Measurements from ENCODE around the gene SLC2A13. TPM values are rescaled to one million over a fixed set of nuclear protein-coding genes. Genes with fewer than 3 reads are reported as not detected.

SLC2A13 gene
- 1 to 10 TPM; 1.4 to 2.8 (median 2.3) TPM for total RNA-seq

DNA sequence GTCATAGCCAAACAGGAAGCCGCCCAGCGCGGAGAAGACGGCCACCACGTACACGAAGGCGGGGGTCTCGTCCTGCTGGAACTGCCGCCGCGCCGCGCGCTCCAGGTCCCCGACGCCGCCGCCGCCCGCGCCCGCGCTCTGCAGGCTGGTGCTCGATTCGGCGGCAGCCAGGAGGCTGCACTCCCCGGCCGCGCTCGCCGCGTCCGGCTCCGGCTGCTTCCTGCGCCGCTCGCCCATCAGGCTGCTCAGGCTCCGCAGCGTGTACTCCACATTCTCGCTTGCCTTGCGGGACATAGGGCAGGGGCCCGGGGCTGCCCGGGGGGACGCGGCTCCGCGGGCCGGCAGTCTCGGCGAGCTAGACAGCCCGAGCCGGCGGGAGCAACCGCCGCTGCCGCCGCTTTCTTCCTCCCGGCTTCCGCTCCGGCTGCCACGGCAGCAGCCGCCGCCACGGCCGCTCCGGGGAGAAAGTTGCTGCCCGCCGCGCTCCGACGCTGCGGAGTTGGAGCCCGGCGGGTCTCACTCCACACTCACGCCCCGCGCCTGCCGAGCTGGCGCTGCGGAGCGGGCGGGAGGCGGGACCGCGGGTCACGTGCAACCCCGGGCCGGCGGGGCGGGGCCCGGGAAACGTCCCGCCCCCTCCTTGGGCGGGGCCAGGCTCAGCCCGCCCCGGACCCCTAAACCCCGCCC is at the start of gene SLC2A13:
TSS of gene SLC2A13 (minus strand) at position 567 of the 687 bp plus-strand sequence. CDS start at position 294, 273 bp downstream.
- DNase-seq: peak; percentile 37 to 55
- Histone ChIP-seq H3K9me3 (no peaks in the 10 kb centered on the region), H3K27me3 (no peaks in the 10 kb centered on the region), H3K27ac (peak within 1 kb of the TSS; percentile 53 to 80 (median 76)), H3K4me3 (peak within 1 kb of the TSS; percentile 63 to 85 (median 74)), H3K4me1 (peaks cover 0 to 9% of the 10 kb centered on the region in 2 donors), H3K36me3 (no peaks in the 10 kb centered on the region)
- peak; percentile 91 to 92 for ATAC-seq
- intact Hi-C loops (cut with DNase I; ENCODE audit: low total_unique reads): loop anchor here (1.0 kb wide), 1 partner anchor 94 kb away; no protein-coding TSS in a partner anchor
- TF ChIP-seq POLR2A (IDR thresholded peaks at IDR 0.05): peak; percentile 45 to 75
- TF ChIP-seq, protein P1, sequence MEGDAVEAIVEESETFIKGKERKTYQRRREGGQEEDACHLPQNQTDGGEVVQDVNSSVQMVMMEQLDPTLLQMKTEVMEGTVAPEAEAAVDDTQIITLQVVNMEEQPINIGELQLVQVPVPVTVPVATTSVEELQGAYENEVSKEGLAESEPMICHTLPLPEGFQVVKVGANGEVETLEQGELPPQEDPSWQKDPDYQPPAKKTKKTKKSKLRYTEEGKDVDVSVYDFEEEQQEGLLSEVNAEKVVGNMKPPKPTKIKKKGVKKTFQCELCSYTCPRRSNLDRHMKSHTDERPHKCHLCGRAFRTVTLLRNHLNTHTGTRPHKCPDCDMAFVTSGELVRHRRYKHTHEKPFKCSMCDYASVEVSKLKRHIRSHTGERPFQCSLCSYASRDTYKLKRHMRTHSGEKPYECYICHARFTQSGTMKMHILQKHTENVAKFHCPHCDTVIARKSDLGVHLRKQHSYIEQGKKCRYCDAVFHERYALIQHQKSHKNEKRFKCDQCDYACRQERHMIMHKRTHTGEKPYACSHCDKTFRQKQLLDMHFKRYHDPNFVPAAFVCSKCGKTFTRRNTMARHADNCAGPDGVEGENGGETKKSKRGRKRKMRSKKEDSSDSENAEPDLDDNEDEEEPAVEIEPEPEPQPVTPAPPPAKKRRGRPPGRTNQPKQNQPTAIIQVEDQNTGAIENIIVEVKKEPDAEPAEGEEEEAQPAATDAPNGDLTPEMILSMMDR (IDR thresholded peaks at IDR 0.05 in 4 of 5, conservative IDR thresholded peaks at IDR 0.05 in 1 of 5): no peak
- in situ Hi-C loops (cut with MboI; ENCODE audit: low sequenced_read_pairs in 4 of 4): loop anchor here (25.0 kb wide), 2 partner anchors 93 to 343 kb away; no protein-coding TSS in a partner anchor

GRCh38 chr12:40154381-40154780 is 48.5 kb upstream of the SLC2A13 start:
- ATAC-seq: no peak
- DNase-seq: no peak
- Histone ChIP-seq H3K4me3 (no peak overlapping the region), H3K36me3 (no peaks in the 10 kb centered on the region), H3K4me1 (no peaks in the 10 kb centered on the region), H3K9me3 (no peaks in the 10 kb centered on the region), H3K27me3 (no peaks in the 10 kb centered on the region), H3K27ac (no peak overlapping the region)
- in situ Hi-C loops (cut with MboI; ENCODE audit: low sequenced_read_pairs in 4 of 4) (loop anchor here in 1 of 4 donors (10.0 kb wide), 2 partner anchors 70 to 160 kb away; partner anchors contain the start of gene LRRK2), intact Hi-C loops (cut with DNase I; ENCODE audit: low total_unique reads) (no loop called here)
- TF ChIP-seq, protein P1 (IDR thresholded peaks at IDR 0.05 in 4 of 5, conservative IDR thresholded peaks at IDR 0.05 in 1 of 5): no peak
- no peak for TF ChIP-seq POLR2A (IDR thresholded peaks at IDR 0.05)

- in situ Hi-C loops (cut with MboI; ENCODE audit: low sequenced_read_pairs in 4 of 4) (loop anchor here in 1 of 4 donors (10.0 kb wide), 2 partner anchors 71 to 161 kb away; partner anchors contain the start of gene LRRK2), intact Hi-C loops (cut with DNase I; ENCODE audit: low total_unique reads) (loop anchor here (2.0 kb wide), 1 partner anchor 71 kb away; the partner anchor contains the start of gene LRRK2)
- H3K4me1 ChIP-seq: no peaks in the 10 kb centered on the region
- ATAC-seq (no peak), DNase-seq (no peak)
- no peaks in the 10 kb centered on the region for H3K27me3 ChIP-seq
- no peak overlapping the region for H3K27ac ChIP-seq
- TF ChIP-seq, protein P1 (IDR thresholded peaks at IDR 0.05 in 4 of 5, conservative IDR thresholded peaks at IDR 0.05 in 1 of 5): no peak
- no peak for TF ChIP-seq POLR2A (IDR thresholded peaks at IDR 0.05)
- H3K9me3 ChIP-seq: no peaks in the 10 kb centered on the region
- no peak overlapping the region for H3K4me3 ChIP-seq
- H3K36me3 ChIP-seq: no peaks in the 10 kb centered on the region
Observed at GRCh38 chr12:40153432-40153831, 47.6 kb upstream of the SLC2A13 start.

- Histone ChIP-seq H3K27me3 (no peaks in the 10 kb centered on the region), H3K27ac (no peak overlapping the region), H3K36me3 (no peaks in the 10 kb centered on the region), H3K4me1 (no peaks in the 10 kb centered on the region), H3K9me3 (no peaks in the 10 kb centered on the region), H3K4me3 (no peak overlapping the region)
- DNase-seq (peak in 1 of 2 donors; percentile 21), ATAC-seq (no peak)
- no peak for TF ChIP-seq POLR2A (IDR thresholded peaks at IDR 0.05)
- TF ChIP-seq, protein P1 (IDR thresholded peaks at IDR 0.05 in 4 of 5, conservative IDR thresholded peaks at IDR 0.05 in 1 of 5): peak; percentile 37 to 81 (median 54)
- intact Hi-C loops (cut with DNase I; ENCODE audit: low total_unique reads): loop anchor here (2.0 kb wide), 1 partner anchor 72 kb away; the partner anchor contains the start of gene LRRK2
- in situ Hi-C loops (cut with MboI; ENCODE audit: low sequenced_read_pairs in 4 of 4): loop anchor here in 1 of 4 donors (10.0 kb wide), 2 partner anchors 72 to 162 kb away; partner anchors contain the start of gene LRRK2
Observed at GRCh38 chr12:40152783-40153383, 47.0 kb upstream of the SLC2A13 start.
